ENCODE measurements around the gene ARHGDIG.
"Not testable (repeated sequence)": the region's sequence is repeated elsewhere in the genome, so short reads cannot be mapped to it uniquely, and the experiment has no call there.

Gene ARHGDIG

DNA sequence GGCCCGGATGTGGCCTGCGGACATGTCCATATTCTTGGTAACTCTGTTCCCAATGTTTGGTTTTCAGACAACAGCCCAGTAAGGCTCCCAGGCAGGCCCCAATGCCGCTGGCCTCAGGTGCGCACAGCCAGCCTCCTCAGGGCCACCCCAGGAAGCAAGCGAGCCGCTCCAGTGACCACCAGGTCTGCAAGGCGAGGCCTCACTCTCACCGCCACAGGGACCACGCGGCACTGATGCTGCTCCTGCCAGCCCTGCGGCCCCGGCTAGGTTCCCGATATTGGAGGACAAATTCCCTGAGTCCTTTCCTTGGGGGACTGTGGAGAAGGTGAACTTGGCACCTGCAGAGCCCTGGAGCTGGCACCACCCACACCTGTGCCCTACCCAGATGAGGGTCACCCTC is 21.6 kb downstream of the ARHGDIG start:
- no peak for DNase-seq

DNA sequence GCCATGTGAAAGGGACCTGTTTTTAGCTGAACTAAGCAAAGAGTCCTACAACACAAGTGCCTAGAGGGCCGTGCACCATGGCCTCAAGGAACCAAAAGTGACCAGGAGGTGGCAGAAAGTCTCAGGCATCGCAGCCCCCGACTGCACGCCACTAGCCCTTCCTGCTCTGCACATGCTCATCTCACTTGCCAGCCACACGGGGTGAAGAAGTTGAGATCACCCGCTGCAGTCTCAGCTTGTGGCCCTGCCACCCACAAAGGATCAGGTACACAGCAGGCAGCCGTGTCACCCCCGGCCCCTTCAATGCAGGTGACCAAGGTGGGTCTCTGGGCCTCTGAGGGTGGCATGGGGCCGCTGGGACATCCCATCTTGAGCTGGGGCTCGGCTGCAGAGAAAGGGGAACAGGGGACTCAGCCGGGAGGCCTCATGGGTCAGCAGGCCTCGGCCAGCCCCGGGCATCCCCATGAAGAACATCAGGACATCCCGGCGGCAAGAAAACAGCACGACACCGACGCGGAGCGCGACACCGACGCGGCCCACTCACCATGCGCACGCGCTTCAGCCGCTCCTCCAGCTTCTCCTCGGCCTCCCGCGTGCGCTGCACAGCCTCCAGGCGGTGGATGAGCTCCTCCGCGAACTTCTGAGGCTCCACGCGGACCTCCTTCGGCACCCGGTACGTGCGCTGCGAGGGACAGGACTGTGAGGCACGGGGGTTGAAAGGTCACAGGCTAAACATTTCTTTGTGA is 23.5 kb downstream of the ARHGDIG start:
- no peak for DNase-seq

GRCh38 chr16:305916-306626 is 25.7 kb downstream of the ARHGDIG start:
- DNase-seq: peak in 1 of 2 experiments; percentile 25

DNA sequence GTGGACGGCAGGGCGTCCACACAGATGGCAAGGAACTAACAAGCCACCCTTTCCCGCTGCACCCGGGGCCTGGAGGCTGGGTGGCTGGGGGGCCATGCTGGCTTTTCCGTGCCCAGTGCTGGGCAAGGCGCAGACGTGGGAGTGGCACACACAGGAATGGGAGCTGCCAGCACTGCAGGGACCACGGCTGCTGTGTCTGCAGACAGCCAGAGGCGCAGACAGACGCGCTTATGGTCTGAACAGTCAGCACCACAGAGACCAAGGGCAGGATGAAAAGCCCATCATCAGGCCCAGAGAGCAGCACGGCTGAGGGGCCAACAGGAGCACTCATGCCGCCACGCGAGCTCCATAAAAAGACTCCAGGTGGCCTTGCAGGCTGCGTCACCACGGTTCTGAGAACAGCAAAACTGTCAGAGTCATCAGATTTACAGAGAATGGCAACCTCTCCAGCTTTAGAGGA is 26.6 kb downstream of the ARHGDIG start:
- DNase-seq: peak; percentile 24 to 47

DNA sequence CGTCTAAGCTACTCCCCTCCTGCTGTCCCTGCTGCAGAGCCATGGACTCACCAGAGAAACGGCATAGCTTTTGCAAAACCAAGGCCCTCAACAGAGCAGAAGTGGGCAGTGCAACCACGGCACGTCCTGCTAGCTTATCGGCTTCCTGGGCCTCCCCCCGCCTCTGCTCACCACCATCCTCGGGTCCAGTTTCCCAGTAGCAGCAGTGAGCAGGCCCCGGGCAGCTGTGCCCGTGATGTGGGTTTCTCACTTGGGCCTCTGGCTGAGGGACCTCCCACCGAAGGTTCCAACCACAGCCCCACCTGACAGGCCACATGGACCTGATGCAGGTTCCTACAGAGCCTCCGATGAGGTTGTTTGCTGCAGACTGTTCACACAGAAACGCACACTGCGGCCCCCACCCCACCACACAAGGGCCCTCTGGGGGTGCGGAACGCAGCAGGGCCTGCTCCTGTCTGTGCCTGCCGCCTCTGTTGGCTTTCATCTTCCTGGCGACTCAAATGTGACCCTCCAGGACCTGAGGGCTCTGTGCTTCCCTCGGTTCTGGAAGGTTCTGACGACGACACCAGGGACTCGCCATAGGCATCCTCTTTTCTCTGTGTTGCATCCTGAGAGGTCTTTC is 27.4 kb downstream of the ARHGDIG start:
- DNase-seq: no peak

GRCh38 chr16:309476-309875 is 29.1 kb downstream of the ARHGDIG start:
- no peak for DNase-seq

DNA sequence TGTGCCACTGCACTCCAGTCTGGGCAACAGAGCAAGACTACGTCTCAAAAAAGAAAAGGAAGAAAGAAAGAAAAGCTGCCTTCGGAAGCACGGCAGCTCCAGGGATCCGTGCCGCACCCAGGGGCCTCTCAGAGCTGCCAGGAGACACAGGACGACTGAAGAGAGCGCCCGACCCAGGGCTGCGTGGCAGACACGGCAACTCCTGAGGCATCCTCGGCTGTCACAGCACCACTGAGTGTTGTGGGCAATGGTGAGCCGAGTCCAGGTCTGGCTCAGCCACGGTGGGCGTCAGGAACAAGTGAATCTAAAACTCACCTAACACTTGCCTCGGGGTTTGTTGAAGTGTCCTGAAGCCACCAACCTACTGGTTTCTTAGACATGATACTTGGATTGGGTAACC is 31.3 kb downstream of the ARHGDIG start:
- no peak for DNase-seq

- DNase-seq: no peak
Measured at GRCh38 chr16:314351-314750, 34.0 kb downstream of the ARHGDIG start.

DNA sequence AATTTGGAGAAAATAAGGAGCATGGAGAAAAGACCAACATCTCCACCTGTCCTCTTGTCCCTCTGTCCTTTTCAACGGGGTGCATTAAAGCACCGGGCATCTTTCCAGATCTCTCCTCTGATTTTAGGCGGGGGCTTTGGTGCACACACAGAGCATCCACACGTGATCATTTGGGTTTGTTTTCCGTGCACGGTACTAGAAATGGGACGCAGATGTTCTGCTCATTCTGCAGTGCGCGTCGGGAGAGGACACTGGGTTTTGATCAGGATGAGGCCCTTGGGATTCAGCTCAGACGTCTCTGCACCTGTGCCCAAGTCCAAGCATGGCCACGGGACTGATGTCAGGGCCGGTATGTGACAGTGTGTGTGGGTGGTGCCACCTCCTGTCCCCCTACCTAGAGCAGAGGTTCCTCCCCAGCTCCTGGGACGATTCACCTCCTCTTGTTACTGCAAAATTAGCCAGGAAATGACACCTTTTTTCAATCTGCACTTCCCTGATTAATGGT is 34.5 kb downstream of the ARHGDIG start:
- DNase-seq: peak; percentile 20 to 35

- DNase-seq: no peak
Measured at GRCh38 chr16:316741-317464, 36.5 kb downstream of the ARHGDIG start.

- DNase-seq: no peak
Measured at GRCh38 chr16:317583-317982, 37.2 kb downstream of the ARHGDIG start.

- DNase-seq: no peak
Measured at GRCh38 chr16:318628-319027, 38.2 kb downstream of the ARHGDIG start.

- DNase-seq: no peak
Measured at GRCh38 chr16:320206-320605, 39.8 kb downstream of the ARHGDIG start.

GRCh38 chr16:321532-321931 is 41.1 kb downstream of the ARHGDIG start:
- DNase-seq: no peak

DNA sequence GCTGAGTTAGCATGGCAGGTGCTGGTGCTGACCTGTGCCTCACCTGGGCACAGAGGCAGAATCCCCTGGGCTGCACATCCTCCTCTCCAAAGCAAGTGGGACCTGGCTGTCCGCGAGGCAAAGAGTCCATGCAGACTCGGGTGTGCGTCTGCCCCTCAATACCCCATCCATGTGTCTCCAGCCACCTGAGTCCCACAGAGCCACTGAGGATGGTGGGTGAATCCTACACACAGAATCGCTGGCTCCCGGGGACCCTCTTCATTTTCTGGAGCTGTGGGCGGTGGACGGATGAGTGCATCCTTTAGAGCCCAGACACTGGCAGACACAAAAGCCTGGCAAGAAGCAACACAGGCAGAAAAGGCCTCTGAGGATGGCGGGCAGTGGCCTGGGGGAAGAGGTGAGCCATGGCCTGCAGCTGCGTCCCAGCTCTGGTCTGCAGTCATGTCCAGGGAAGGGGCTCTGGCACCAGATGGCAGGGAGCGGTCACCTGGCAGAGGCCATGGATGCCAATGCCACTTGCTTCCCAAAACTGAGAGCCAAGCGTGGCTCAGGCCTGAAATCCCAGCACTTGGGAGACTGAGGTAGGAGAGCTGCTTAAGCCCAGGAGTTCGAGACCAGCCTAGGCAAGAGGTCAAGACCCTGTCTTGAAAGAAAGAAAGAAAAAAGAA is 42.2 kb downstream of the ARHGDIG start:
- no peak for DNase-seq

DNA sequence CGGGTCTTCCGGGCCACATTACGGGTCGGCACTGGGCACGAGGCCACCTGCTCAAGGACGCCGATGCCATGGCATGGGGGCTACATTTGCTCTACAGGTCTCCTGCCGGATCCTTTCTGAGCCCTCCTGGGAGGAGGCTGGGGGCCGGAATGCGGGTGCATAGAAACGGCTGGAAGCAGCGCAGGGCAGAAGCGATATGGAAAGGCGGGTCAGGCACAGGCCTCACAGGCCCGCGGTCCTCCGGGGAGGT is 43.7 kb downstream of the ARHGDIG start:
- DNase-seq: no peak

- DNase-seq: no peak
Measured at GRCh38 chr16:324451-325334, 44.3 kb downstream of the ARHGDIG start.

DNA sequence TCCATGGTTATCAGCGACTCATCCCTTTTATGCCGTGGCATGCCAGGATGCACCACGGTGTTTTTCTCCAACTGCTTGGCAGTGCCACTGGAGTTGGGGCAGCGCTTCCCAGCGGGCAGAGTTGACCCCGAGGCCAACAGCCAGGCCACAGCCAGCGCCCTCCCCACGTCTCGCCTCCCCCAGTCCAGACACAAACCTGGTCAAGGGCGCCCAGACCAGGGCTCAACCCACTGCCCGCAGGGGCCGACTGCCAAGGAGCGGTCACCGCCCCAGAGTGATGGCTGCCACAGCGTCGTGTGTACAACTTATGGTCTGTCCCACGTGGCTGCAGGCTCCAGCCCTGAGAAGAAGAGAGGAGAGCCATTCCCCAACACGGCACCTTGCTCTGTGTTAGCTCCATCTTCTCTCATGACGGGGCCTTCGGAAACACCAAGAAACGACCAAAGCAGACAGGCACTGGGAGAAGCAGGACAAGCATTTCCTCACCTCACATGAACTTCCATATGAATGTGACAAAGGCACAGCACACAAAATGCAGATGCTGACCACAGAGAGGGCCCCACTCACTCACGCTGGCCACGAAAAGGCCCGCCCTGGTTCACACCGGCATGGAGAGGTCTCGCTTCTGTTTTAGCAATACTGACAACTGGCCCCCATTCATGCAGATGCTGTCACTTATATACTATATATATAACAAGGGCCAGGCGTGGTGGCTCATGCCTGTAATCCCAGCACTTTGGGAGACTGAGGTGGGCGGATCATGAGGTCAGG is 45.2 kb downstream of the ARHGDIG start:
- no peak for DNase-seq

- DNase-seq: no peak
Measured at GRCh38 chr16:330741-331140, 50.4 kb downstream of the ARHGDIG start.

DNA sequence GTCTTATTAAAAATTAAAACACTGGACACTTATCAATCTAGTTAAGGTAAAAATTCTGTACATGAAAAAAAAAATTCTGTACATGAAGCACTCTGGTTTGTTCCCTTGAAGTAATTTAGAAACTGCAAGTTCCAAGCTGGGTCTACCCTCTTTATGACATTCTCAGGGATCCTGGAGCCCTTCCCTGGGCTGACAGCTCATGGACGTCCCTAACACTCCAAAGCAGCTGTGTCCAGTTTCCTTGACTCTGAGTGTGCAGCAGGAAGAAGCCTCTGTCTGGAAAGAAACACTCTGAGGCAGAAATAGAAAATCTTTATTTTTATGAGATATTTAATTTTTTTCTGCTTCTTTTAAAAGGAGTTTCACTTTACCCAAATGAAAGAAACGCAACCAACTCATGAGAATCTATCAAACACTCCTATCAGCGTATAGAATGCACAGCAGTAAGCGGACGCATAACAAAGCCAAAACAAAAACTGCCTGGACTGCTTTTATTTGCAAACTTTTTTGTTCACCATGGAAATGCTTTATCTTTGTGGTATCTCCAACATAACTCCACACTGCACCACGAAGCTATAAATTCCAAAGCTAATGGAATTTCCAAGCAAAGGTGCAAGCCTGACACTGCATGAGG is 50.9 kb downstream of the ARHGDIG start:
- DNase-seq: not testable (repeated sequence)

All from NCI-H187 (cell line).